Stomach (tissue), 9 donors: ENCODE data around the gene HNRNPD. TPM values are rescaled to one million over a fixed set of nuclear protein-coding genes. Genes with fewer than 3 reads are reported as not detected.

Experiments
- DNase-seq, 2 donors: peaks; one replicate each; pipeline versions ENCODE4 v3.0.0 to v3.0.0-alpha.2; 2013 to 2019
- H3K27ac ChIP-seq, 5 donors: fragments of 200-600 bp in 4 of 5; sonication (generic) in 4 of 5; one replicate each; pipeline ENCODE4 v1.5.1; 2013 to 2019; ENCODE audit warnings: mild to moderate bottlenecking in 1 of 5, moderate library complexity in 1 of 5
- H3K27me3 ChIP-seq, 3 donors: fragments of 200-600 bp; sonication (generic); one replicate each; pipeline ENCODE4 v1.5.1; 2017 to 2019; ENCODE audit warnings: mixed run types in 1 of 3
- H3K36me3 ChIP-seq, 4 donors: fragments of 200-600 bp; sonication (generic); 1 replicate in 3 of 4; 2 replicates in 1 of 4; pipeline ENCODE4 v1.5.1; 2016 to 2019
- H3K4me1 ChIP-seq, 4 donors: fragments of 200-600 bp; sonication (generic); one replicate each; pipeline ENCODE4 v1.5.1; 2016 to 2019
- H3K4me3 ChIP-seq, 4 donors: fragments of 200-600 bp; sonication (generic) in 3 of 4; one replicate each; pipeline ENCODE4 v1.5.1; 2016 to 2019; ENCODE audit warnings: mild to moderate bottlenecking in 1 of 4
- H3K9me3 ChIP-seq, 4 donors: fragments of 200-600 bp; sonication (generic); one replicate each; pipeline ENCODE4 v1.5.1; 2016 to 2019
- EP300 ChIP-seq: sonication (generic); formaldehyde crosslinking; IDR thresholded peaks from one replicate; pipeline ENCODE4 v1.6.1; 2017; ENCODE audit warnings: antibody characterized with exemption
- POLR2A ChIP-seq, 4 donors: fragments of 450-650 bp; IDR thresholded peaks; one replicate each; pipeline ENCODE4 v1.6.1; 2016; ENCODE audit warnings: antibody characterized with exemption in 4 of 4, control low read depth in 2 of 4, mild to moderate bottlenecking in 1 of 4, moderate library complexity in 1 of 4
- POLR2AphosphoS5 ChIP-seq, 3 donors: sonication (generic); formaldehyde crosslinking; IDR thresholded peaks; one replicate each; pipeline ENCODE4 v1.6.1; 2016; ENCODE audit warnings: antibody characterized with exemption in 3 of 3
- WGBS, 5 donors: extraction: QIAGEN DNeasy Blood & Tissue Kit in 3 of 5; methylation state at CpG; one replicate each; pipeline versions ENCODE4 v1.1.5 to v1.1.7; 2013 to 2018; 5-methylcytosine and 5-hydroxymethylcytosine counted together
- intact Hi-C: fragments of 100-400 bp; cut with DNase I; formaldehyde crosslinking; loops from one replicate; pipeline ENCODE4 v1.15.1; 2023; ENCODE audit warnings: low total_unique reads
- polyA plus RNA-seq, 3 donors: library from polyadenylated mRNA; stranded (reverse); fragments of 200-250 nt; gene quantifications; one replicate each; pipeline ENCODE4 v1.2.3, GENCODE V29; 2013
- total RNA-seq, 5 donors: library from RNA; depleted of rRNA; stranded (reverse); fragments of >200 nt; gene quantifications; one replicate each; pipeline versions ENCODE4 v1.1.0 to v1.2.3, GENCODE V29; 2014 to 2016
- TF ChIP-seq, protein P1 (sequence below), 7 experiments: fragments of 450-650 bp in 4 of 7; fragments of 200-600 bp in 3 of 7; sonication (generic) in 3 of 7; IDR thresholded peaks; one replicate each; pipeline ENCODE4 v1.5.1; 2016 to 2019; ENCODE audit warnings: antibody characterized with exemption in 7 of 7, control low read depth in 2 of 7, mild to moderate bottlenecking in 1 of 7
- donor health status: healthy with polysubstance abuse.
- donor health status: Bipolar disorder and iron deficiency.
- donor health status: healthy.

HNRNPD gene
- total and polyA plus RNA-seq, 8 donors, result 87.0 to 179 (median 128) TPM

- peak overlapping the region in 1 of 5 donors; percentile 21 for H3K27ac ChIP-seq
- no peak overlapping the region for H3K4me3 ChIP-seq
- H3K9me3 ChIP-seq, result no peaks in the 10 kb centered on the region
- H3K36me3 ChIP-seq, result peaks cover 1 to 27% (median 25%) of the 10 kb centered on the region in 4 donors
- H3K27me3 ChIP-seq, result no peaks in the 10 kb centered on the region
- no peak for TF ChIP-seq POLR2A (IDR thresholded peaks at IDR 0.05)
- no peak for TF ChIP-seq EP300
- TF ChIP-seq POLR2AphosphoS5 (IDR thresholded peaks at IDR 0.05), result no peak
- TF ChIP-seq, protein P1, sequence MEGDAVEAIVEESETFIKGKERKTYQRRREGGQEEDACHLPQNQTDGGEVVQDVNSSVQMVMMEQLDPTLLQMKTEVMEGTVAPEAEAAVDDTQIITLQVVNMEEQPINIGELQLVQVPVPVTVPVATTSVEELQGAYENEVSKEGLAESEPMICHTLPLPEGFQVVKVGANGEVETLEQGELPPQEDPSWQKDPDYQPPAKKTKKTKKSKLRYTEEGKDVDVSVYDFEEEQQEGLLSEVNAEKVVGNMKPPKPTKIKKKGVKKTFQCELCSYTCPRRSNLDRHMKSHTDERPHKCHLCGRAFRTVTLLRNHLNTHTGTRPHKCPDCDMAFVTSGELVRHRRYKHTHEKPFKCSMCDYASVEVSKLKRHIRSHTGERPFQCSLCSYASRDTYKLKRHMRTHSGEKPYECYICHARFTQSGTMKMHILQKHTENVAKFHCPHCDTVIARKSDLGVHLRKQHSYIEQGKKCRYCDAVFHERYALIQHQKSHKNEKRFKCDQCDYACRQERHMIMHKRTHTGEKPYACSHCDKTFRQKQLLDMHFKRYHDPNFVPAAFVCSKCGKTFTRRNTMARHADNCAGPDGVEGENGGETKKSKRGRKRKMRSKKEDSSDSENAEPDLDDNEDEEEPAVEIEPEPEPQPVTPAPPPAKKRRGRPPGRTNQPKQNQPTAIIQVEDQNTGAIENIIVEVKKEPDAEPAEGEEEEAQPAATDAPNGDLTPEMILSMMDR (IDR thresholded peaks at IDR 0.05), result no peak
- WGBS, 5 donors, result 57 to 68% (median 61%) methylated on average over 9 of the region's 9 CpGs
- intact Hi-C loops, result no loop called here
- no peak for DNase-seq
- H3K4me1 ChIP-seq, result peaks cover 58 to 100% (median 83%) of the 10 kb centered on the region in 4 donors
Observed at GRCh38 chr4:82362565-82362964, 11.2 kb downstream of the HNRNPD start.

- no peaks in the 10 kb centered on the region for H3K9me3 ChIP-seq
- 86 to 90% (median 88%) methylated on average over 4 of the region's 4 CpGs for WGBS, 5 donors
- no peak overlapping the region for H3K4me3 ChIP-seq
- TF ChIP-seq, protein P1 (IDR thresholded peaks at IDR 0.05), result peak in 5 of 7 experiments; percentile 25 to 69 (median 53)
- TF ChIP-seq EP300 (no peak), POLR2A (IDR thresholded peaks at IDR 0.05) (no peak)
- peaks cover 48 to 92% (median 70%) of the 10 kb centered on the region in 4 donors for H3K4me1 ChIP-seq
- intact Hi-C loops, result no loop called here
- H3K36me3 ChIP-seq, result peaks cover 20 to 32% (median 30%) of the 10 kb centered on the region in 4 donors
- H3K27ac ChIP-seq, result peak overlapping the region in 2 of 5 donors; percentile 31 to 40
- peak in 1 of 2 donors; percentile 51 for DNase-seq
- H3K27me3 ChIP-seq, result no peaks in the 10 kb centered on the region
Observed at GRCh38 chr4:82360298-82361177, 13.3 kb downstream of the HNRNPD start.

- TF ChIP-seq, protein P1 (IDR thresholded peaks at IDR 0.05), result no peak
- TF ChIP-seq EP300 (no peak), POLR2A (IDR thresholded peaks at IDR 0.05) (no peak), POLR2AphosphoS5 (IDR thresholded peaks at IDR 0.05) (no peak)
- intact Hi-C loops, result no loop called here
- peaks cover 31 to 49% (median 47%) of the 10 kb centered on the region in 4 donors for H3K36me3 ChIP-seq
- no peaks in the 10 kb centered on the region for H3K27me3 ChIP-seq
- no peak for DNase-seq
- no peak overlapping the region for H3K4me3 ChIP-seq
- H3K9me3 ChIP-seq, result no peaks in the 10 kb centered on the region
- H3K27ac ChIP-seq, result peak overlapping the region in 3 of 5 donors; percentile 10 to 40 (median 33)
- peaks cover 36 to 79% (median 57%) of the 10 kb centered on the region in 4 donors for H3K4me1 ChIP-seq
Observed at GRCh38 chr4:82358847-82359246, 14.9 kb downstream of the HNRNPD start.

- Histone ChIP-seq H3K4me3 (no peak overlapping the region), H3K9me3 (no peaks in the 10 kb centered on the region), H3K36me3 (peaks cover 31 to 61% (median 59%) of the 10 kb centered on the region in 4 donors), H3K4me1 (peaks cover 30 to 77% (median 53%) of the 10 kb centered on the region in 4 donors), H3K27me3 (no peaks in the 10 kb centered on the region), H3K27ac (no peak overlapping the region)
- TF ChIP-seq, protein P1 (IDR thresholded peaks at IDR 0.05), result no peak
- no peak for TF ChIP-seq EP300
- no peak for TF ChIP-seq POLR2AphosphoS5 (IDR thresholded peaks at IDR 0.05)
- TF ChIP-seq POLR2A (IDR thresholded peaks at IDR 0.05), result no peak
- DNase-seq, result no peak
- 72 to 94% (median 90%) methylated on average over 5 of the region's 5 CpGs for WGBS, 5 donors
- intact Hi-C loops, result no loop called here
Observed at GRCh38 chr4:82357640-82358039, 16.2 kb downstream of the HNRNPD start.
